Glomerular endothelial cell (primary cell): ENCODE results near the gene TGM6. TPM values are rescaled to one million over a fixed set of nuclear protein-coding genes. Genes with fewer than 3 reads are reported as not detected.

ENCODE experiments used
- DNase-seq: peaks from one replicate; pipeline ENCODE4 v3.0.0-alpha.2; 2011; ENCODE audit warnings: low read depth, low spot score; ENCODE audit errors: extremely low read depth
- total RNA-seq: library from RNA; depleted of rRNA; stranded (reverse); fragments of >200 nt; gene quantifications from 2 replicates; pipeline ENCODE4 v1.2.3, GENCODE V29; 2015

The TGM6 gene
- not detected in 2 replicates for total RNA-seq

GRCh38 chr20:2380601-2381000, at the start of gene TGM6:
TGM6 (plus strand) TSS chr20:2380901; CDS start chr20:2380969, 68 bp downstream.
- DNase-seq = no peak

- DNase-seq = no peak
Measured at GRCh38 chr20:2331106-2331505, 49.6 kb upstream of the TGM6 start.

GRCh38 chr20:2331901-2332565, 48.7 kb upstream of the TGM6 start:
- no peak for DNase-seq

GRCh38 chr20:2332711-2333110, 48.0 kb upstream of the TGM6 start:
- no peak for DNase-seq

GRCh38 chr20:2333821-2334220, 46.9 kb upstream of the TGM6 start:
- no peak for DNase-seq

GRCh38 chr20:2335096-2335870, 45.4 kb upstream of the TGM6 start:
- DNase-seq = no peak

- no peak for DNase-seq
Measured at GRCh38 chr20:2336471-2336870, 44.2 kb upstream of the TGM6 start.

- no peak for DNase-seq
Measured at GRCh38 chr20:2337142-2337541, 43.6 kb upstream of the TGM6 start.

GRCh38 chr20:2338411-2339066, 42.2 kb upstream of the TGM6 start:
- DNase-seq = no peak

- no peak for DNase-seq
Measured at GRCh38 chr20:2340136-2340535, 40.6 kb upstream of the TGM6 start.

GRCh38 chr20:2340823-2341222, 39.9 kb upstream of the TGM6 start:
- DNase-seq = no peak

- no peak for DNase-seq
Measured at GRCh38 chr20:2341336-2341735, 39.4 kb upstream of the TGM6 start.

GRCh38 chr20:2342243-2342642, 38.5 kb upstream of the TGM6 start:
- DNase-seq = no peak

GRCh38 chr20:2346188-2346587, 34.5 kb upstream of the TGM6 start:
- DNase-seq = no peak

- DNase-seq = no peak
Measured at GRCh38 chr20:2348336-2348735, 32.4 kb upstream of the TGM6 start.

- no peak for DNase-seq
Measured at GRCh38 chr20:2349801-2350200, 30.9 kb upstream of the TGM6 start.

- DNase-seq = no peak
Measured at GRCh38 chr20:2350606-2351005, 30.1 kb upstream of the TGM6 start.

GRCh38 chr20:2353231-2353630, 27.5 kb upstream of the TGM6 start:
- no peak for DNase-seq

GRCh38 chr20:2357114-2357513, 23.6 kb upstream of the TGM6 start:
- DNase-seq = no peak

- DNase-seq = no peak
Measured at GRCh38 chr20:2358006-2358405, 22.7 kb upstream of the TGM6 start.

- DNase-seq = no peak
Measured at GRCh38 chr20:2361035-2361593, 19.6 kb upstream of the TGM6 start.

- no peak for DNase-seq
Measured at GRCh38 chr20:2363187-2363586, 17.5 kb upstream of the TGM6 start.
